Stimulated activated CD8-positive, alpha-beta memory T cell treated with anti-CD3 and anti-CD28 coated beads, Interleukin-4, amount 100 ng/mL, for 4 hours (primary cell): ENCODE results near the gene TNFAIP2.
A peak's percentile ranks its signal among the peaks of the same experiment; 100 is the strongest.

Experiments used
- DNase-seq, 2 donors: peaks; one replicate each; pipeline ENCODE4 v3.0.0-alpha.2; 2020; ENCODE audit warnings: low read depth in 2 of 2, low spot score in 1 of 2

The TNFAIP2 gene

DNA sequence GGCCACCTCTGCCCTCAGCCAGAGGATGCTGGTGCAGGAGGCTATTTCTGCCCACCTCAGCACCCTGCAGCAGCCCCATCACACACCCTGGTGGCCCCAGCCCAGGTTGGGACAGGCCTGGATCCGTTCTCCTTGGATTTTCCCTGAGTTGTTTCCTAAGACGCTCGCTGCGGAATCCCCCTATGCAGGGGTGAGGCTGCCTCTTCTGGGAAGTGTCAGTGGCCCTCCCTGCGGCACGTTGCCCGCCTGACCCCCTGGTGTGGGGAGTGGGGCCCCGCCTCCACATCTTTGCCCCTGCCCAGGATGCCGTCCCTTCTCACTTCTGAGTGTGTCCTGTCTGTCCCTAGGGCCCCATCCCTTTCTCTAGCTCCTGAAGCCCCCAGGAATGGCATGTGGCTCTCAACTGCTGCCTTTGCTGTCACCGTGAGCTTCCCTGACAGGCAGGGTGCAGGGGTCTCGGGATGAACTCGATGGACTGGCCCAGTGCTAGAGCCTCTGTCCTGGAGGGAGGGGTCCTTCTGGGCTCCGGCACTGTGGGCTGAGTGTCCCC lies 29.3 kb upstream of the TNFAIP2 start:
- DNase-seq, result no peak

GRCh38 chr14:103094406-103095209 lies 28.7 kb upstream of the TNFAIP2 start, which contains the start of gene EXOC3L4:
Gene EXOC3L4 (plus strand): TSS chr14:103094725. CDS start chr14:103100220, 5,495 bp downstream.
- no peak for DNase-seq

DNA sequence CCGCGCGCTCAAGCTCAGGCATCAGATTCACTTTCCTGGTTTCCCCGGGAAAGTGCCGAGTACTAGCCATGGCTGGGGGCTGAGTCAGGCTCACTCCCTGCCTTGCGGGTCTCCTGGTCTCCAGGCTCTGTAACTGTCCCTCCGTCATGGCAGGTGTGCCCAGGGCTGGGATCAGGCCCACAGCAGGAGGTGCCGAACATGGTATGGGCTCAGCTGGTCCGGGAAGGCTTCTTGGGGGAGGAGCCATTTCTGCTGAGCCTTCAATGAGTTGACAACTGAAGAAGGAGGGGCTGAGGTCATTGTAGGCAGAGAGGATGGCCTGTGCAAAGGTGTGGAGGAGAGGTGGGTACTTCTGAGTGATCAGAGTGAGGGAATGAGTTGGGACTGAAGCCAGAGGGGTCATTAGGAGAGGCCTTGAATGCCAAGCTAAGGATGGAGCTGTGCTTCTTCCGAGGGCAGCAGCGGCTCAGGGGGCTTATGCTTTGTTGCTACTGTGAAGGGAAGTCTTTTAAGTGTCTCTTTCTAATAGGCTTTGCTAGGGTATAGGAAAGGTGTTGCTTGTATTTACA lies 28.0 kb upstream of the TNFAIP2 start:
- no peak for DNase-seq

GRCh38 chr14:103096387-103096786 lies 26.9 kb upstream of the TNFAIP2 start:
- no peak for DNase-seq

GRCh38 chr14:103097244-103097993 lies 25.8 kb upstream of the TNFAIP2 start:
- DNase-seq, result no peak

- DNase-seq, result no peak
Observed at GRCh38 chr14:103097994-103098957, 25.0 kb upstream of the TNFAIP2 start.

DNA sequence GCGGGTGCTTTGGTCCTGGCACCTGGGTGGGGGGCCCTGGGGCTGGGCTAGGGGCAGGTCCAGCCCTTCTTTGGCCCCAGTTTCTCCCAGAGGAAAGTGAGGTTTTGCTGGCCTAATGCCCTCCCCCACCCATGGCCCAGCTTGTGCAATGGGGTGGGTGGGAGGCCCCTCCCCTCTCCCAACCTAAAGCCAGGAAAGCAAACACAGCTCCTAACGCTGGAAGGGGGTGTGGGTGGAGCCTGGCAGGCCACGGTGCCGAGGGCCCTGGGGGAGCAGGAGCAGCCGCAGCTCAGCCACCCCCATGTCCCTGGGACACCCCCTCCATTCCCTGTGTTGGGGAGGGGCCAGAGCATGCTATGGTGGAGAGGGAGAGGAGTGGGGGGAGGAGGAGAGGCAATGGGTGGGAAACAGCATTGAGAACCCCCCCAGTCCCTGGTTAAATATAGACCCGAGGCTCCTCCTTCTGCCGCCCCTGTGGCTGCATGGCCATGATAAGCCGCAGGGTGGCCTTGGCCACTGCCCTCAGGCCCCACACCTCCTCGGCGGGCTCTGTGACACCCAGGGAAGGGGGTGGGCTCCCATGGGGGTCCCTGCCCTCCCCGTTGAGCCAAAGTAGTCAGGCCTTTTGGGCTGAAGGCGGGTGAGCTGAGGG lies 24.1 kb upstream of the TNFAIP2 start:
- no peak for DNase-seq

- no peak for DNase-seq
Observed at GRCh38 chr14:103099733-103100280, 23.5 kb upstream of the TNFAIP2 start.

GRCh38 chr14:103100281-103101121 lies 22.8 kb upstream of the TNFAIP2 start:
- no peak for DNase-seq

DNA sequence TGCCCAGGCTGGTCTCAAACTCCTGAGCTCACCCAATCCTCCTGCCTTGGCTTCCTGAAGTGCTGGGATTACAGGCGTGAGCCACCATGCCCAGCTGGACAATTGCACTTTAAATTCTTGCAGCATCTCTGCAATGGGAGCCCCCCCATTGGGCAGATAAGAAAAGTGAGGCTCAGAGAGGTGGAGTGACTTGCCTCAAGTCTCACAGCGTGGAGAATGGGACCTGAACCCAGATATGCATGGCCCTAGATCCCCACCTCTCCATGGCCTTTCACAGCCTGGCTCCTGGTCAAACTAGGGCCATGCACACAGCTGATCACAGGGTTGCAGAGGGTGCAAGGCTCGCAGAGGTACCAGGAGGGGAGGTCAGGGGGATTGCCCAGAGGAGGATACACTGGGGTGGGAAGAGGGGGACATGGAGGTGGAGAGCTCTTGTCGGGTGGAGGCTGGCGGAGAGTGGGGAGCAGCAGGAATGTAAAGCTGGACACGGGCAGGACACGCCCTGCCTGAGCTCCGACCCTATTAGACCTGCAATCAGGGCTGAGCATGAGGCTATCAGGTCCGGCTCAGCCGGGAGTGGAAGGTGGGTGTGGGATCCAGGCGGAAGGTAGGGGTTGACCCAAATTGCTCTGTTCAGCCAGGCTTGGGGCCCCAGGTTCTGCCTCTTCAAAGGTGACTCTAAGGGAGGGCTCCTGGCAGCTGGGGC lies 21.9 kb upstream of the TNFAIP2 start:
- DNase-seq, result no peak

GRCh38 chr14:103101963-103102688 lies 21.1 kb upstream of the TNFAIP2 start:
- no peak for DNase-seq

- no peak for DNase-seq
Observed at GRCh38 chr14:103102689-103103260, 20.5 kb upstream of the TNFAIP2 start.

- DNase-seq, result no peak
Observed at GRCh38 chr14:103103461-103104388, 19.5 kb upstream of the TNFAIP2 start.

- DNase-seq, result no peak
Observed at GRCh38 chr14:103104389-103104653, 18.9 kb upstream of the TNFAIP2 start.

DNA sequence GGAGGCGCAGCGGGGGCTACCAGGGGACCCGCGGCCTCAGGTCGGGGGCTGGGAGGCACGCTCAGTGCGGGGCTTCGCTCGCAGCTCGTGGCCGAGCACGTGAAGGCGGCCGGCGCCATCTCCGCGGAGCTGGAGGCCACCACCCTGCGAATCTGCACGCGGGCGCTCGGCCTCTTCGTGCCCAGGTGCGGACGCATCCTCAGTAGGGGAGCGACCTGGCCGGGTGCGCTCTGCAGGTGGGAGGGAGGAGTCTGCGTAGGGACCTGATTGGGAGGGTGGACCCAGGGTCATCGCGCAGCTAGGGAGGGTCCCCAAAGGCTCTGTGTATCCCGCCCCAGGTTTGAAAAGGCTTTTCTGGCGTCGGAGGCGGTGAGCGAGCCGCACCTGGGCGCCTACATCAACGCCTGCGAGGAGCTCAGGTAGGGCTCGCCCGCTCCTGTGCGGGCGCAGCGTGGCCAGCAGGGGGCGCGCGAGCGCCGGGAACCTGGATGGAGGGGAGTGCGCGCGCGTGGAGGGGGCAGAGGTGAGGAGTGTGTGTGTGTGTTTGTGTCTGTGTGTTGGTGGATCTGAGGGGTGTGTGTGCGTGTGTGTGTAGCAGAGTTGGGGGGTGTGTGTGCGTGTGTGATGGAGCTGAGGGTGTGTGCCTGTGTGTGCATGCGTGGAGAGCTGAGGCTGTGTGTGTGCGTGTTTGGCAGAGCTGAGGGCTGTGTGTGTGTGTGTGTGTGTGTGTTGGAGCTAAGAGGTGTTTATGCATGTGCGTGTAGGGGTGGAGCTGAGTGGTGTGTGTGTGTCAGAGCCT lies 18.4 kb upstream of the TNFAIP2 start:
- DNase-seq, result peak; percentile 32 to 52
